HEK293 (cell line): ENCODE data around the gene VSIR.

Experiments used
- CTCF ChIA-PET: fragments of 350-600 bp; formaldehyde crosslinking; extraction: SDS; loops from one replicate; lab custom pipeline; 2021; ENCODE audit warnings: antibody characterized with exemption; lab: Yijun Ruan, JAX
- POLR2A ChIA-PET: fragments of 300-600 bp; formaldehyde crosslinking; extraction: SDS; loops from one replicate; lab custom pipeline; 2020; ENCODE audit warnings: antibody characterized with exemption, inconsistent platforms; lab: Yijun Ruan, JAX
- H3K27ac ChIP-seq: fragments of 200-500 bp; sonication (Bioruptor generic); 2 replicates; pipeline ENCODE4 v1.5.1; 2014; ENCODE audit warnings: low read depth, low read length, control low read depth, inconsistent platforms; ENCODE audit errors: extremely low read depth
- H3K36me3 ChIP-seq, 2 experiments: fragments of 200-500 bp in 1 of 2; sonication (Bioruptor generic) in 1 of 2; 1 replicate in 1 of 2; 2 replicates in 1 of 2; pipeline ENCODE4 v1.5.1; 2014 to 2017; ENCODE audit warnings: inconsistent platforms in 2 of 2, low read length in 2 of 2; ENCODE audit not compliant: control insufficient read depth in 2 of 2, insufficient read depth in 1 of 2
- H3K4me1 ChIP-seq: fragments of 200-500 bp; sonication (Bioruptor generic); 2 replicates; pipeline ENCODE4 v1.5.1; 2014; ENCODE audit warnings: mild to moderate bottlenecking, low read length, inconsistent platforms; ENCODE audit not compliant: control insufficient read depth, insufficient read depth
- H3K4me3 ChIP-seq: 2 replicates; pipeline ENCODE4 v1.5.1; 2011; ENCODE audit warnings: low read depth, mild to moderate bottlenecking, control low read depth, low read length, moderate library complexity
- H3K9me3 ChIP-seq: fragments of 200-500 bp; sonication (Bioruptor generic); 2 replicates; pipeline ENCODE4 v1.5.1; 2014; ENCODE audit warnings: low read depth, low read length, inconsistent platforms; ENCODE audit not compliant: control insufficient read depth, insufficient read depth
- BCL11A ChIP-seq: fragments of 450-650 bp; formaldehyde crosslinking; IDR thresholded peaks from 2 replicates; pipeline ENCODE4 v1.5.1; 2016; ENCODE audit warnings: low read depth, missing biosample characterization, missing genetic modification characterization
- TRIM28 ChIP-seq: IDR thresholded peaks from 2 replicates; pipeline ENCODE4 v1.6.1; 2011; ENCODE audit warnings: low read length, control low read depth, borderline replicate concordance
- ZBTB17 ChIP-seq: fragments of 450-650 bp; formaldehyde crosslinking; IDR thresholded peaks from 2 replicates; pipeline ENCODE4 v1.5.1; 2016; ENCODE audit warnings: missing biosample characterization, missing genetic modification characterization
- ZNF169 ChIP-seq: fragments of 450-650 bp; formaldehyde crosslinking; IDR thresholded peaks from 2 replicates; pipeline ENCODE4 v1.5.1; 2016; ENCODE audit warnings: missing biosample characterization, missing genetic modification characterization
- ZNF174 ChIP-seq: fragments of 450-650 bp; formaldehyde crosslinking; IDR thresholded peaks from 2 replicates; pipeline ENCODE4 v1.5.0; 2017; ENCODE audit warnings: missing biosample characterization, mild to moderate bottlenecking, missing genetic modification characterization
- ZNF211 ChIP-seq: fragments of 450-650 bp; formaldehyde crosslinking; IDR thresholded peaks from 2 replicates; pipeline ENCODE4 v1.5.1; 2016; ENCODE audit warnings: low read depth, missing biosample characterization, missing genetic modification characterization
- ZNF394 ChIP-seq: fragments of 450-650 bp; formaldehyde crosslinking; IDR thresholded peaks from 2 replicates; pipeline ENCODE4 v1.5.1; 2016; ENCODE audit warnings: missing biosample characterization, missing genetic modification characterization, mild to moderate bottlenecking, moderate library complexity, borderline replicate concordance
- ZNF48 ChIP-seq: fragments of 450-650 bp; formaldehyde crosslinking; IDR thresholded peaks from 2 replicates; pipeline ENCODE4 v1.5.1; 2016; ENCODE audit warnings: missing biosample characterization, missing genetic modification characterization
- ZNF530 ChIP-seq: fragments of 450-650 bp; formaldehyde crosslinking; IDR thresholded peaks from 2 replicates; pipeline ENCODE4 v1.5.1; 2016; ENCODE audit warnings: low read depth, missing biosample characterization, missing genetic modification characterization
- ZNF623 ChIP-seq: fragments of 450-650 bp; formaldehyde crosslinking; IDR thresholded peaks from 2 replicates; pipeline ENCODE4 v1.5.1; 2016; ENCODE audit warnings: missing biosample characterization, missing genetic modification characterization
- ZNF670 ChIP-seq: fragments of 450-650 bp; formaldehyde crosslinking; IDR thresholded peaks from 2 replicates; pipeline ENCODE4 v1.5.1; 2016; ENCODE audit warnings: missing biosample characterization, missing genetic modification characterization, low read depth
- ZNF701 ChIP-seq: fragments of 450-650 bp; formaldehyde crosslinking; IDR thresholded peaks from 2 replicates; pipeline ENCODE4 v1.5.1; 2016; ENCODE audit warnings: missing biosample characterization, missing genetic modification characterization
- TF ChIP-seq, protein P1 (sequence below): fragments of 450-650 bp; formaldehyde crosslinking; IDR thresholded peaks from 2 replicates; pipeline ENCODE4 v1.5.1; 2016; ENCODE audit warnings: missing biosample characterization, missing genetic modification characterization
- TF ChIP-seq, protein P2 (sequence below): fragments of 450-650 bp; formaldehyde crosslinking; IDR thresholded peaks from 2 replicates; pipeline ENCODE4 v1.5.1; 2016; ENCODE audit warnings: missing biosample characterization, missing genetic modification characterization
- TF ChIP-seq, protein P3 (sequence below): fragments of 450-650 bp; formaldehyde crosslinking; IDR thresholded peaks from 2 replicates; pipeline ENCODE4 v1.5.1; 2016; ENCODE audit warnings: missing biosample characterization, missing genetic modification characterization

VSIR gene

DNA sequence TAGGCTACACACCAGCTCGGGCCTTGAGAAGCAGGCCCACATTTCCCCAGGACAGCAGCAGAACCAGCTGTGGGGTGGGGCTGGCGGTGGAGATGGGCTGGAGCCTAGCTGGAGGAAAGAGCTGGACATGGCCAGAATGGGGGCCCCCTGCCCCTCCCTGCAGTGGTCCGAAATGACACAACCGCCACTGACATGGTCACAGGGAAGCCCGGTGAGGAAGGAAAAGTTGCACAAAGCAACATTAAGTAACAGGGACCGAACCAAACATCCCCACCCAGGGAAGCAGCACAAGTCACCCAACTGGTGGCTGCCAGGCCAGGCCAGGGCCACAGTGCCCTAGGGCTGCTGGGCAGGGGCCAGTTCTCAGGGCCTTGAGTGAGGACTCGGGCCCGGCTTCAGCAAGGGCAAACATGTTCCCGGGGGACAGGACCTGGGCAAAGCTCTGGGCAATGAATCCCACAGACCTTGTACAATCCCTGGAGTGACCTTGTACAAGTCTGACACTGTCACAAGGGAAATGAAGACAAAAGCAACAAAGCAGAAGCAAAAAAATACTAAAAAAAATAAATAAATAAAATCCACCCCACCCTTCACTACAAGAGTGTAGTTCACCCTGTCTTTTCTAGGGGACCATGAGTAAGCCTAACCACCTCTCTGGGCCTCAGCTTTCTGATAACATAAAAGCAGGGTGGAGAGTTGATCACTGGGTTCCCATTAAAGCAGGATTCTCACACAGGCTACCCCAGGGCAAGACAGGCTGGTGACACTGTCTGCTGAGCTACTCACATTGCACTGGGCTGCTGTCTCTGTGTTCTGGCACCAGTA, 44.7 kb upstream of the VSIR start:
- no peak overlapping the region for H3K27ac ChIP-seq
- CTCF ChIA-PET, result interaction anchor here (0.7 to 1.9 kb wide), 3 partner anchors 78 to 514 kb away, joined by 3 to 9 read pairs (median 4); no protein-coding TSS in a partner anchor
- TF ChIP-seq, protein P1, sequence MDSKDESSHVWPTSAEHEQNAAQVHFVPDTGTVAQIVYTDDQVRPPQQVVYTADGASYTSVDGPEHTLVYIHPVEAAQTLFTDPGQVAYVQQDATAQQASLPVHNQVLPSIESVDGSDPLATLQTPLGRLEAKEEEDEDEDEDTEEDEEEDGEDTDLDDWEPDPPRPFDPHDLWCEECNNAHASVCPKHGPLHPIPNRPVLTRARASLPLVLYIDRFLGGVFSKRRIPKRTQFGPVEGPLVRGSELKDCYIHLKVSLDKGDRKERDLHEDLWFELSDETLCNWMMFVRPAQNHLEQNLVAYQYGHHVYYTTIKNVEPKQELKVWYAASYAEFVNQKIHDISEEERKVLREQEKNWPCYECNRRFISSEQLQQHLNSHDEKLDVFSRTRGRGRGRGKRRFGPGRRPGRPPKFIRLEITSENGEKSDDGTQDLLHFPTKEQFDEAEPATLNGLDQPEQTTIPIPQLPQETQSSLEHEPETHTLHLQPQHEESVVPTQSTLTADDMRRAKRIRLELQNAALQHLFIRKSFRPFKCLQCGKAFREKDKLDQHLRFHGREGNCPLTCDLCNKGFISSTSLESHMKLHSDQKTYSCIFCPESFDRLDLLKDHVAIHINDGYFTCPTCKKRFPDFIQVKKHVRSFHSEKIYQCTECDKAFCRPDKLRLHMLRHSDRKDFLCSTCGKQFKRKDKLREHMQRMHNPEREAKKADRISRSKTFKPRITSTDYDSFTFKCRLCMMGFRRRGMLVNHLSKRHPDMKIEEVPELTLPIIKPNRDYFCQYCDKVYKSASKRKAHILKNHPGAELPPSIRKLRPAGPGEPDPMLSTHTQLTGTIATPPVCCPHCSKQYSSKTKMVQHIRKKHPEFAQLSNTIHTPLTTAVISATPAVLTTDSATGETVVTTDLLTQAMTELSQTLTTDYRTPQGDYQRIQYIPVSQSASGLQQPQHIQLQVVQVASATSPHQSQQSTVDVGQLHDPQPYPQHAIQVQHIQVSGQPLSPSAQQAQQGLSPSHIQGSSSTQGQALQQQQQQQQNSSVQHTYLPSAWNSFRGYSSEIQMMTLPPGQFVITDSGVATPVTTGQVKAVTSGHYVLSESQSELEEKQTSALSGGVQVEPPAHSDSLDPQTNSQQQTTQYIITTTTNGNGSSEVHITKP (tag by site-specific recombination), result peak; percentile 62
- no peak for TF ChIP-seq ZNF394 (tag by site-specific recombination)
- TF ChIP-seq, protein P2, sequence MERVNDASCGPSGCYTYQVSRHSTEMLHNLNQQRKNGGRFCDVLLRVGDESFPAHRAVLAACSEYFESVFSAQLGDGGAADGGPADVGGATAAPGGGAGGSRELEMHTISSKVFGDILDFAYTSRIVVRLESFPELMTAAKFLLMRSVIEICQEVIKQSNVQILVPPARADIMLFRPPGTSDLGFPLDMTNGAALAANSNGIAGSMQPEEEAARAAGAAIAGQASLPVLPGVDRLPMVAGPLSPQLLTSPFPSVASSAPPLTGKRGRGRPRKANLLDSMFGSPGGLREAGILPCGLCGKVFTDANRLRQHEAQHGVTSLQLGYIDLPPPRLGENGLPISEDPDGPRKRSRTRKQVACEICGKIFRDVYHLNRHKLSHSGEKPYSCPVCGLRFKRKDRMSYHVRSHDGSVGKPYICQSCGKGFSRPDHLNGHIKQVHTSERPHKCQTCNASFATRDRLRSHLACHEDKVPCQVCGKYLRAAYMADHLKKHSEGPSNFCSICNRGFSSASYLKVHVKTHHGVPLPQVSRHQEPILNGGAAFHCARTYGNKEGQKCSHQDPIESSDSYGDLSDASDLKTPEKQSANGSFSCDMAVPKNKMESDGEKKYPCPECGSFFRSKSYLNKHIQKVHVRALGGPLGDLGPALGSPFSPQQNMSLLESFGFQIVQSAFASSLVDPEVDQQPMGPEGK, result no peak
- TF ChIP-seq ZNF530 (tag by site-specific recombination), result no peak
- TF ChIP-seq ZNF169 (tag by site-specific recombination), result no peak
- TF ChIP-seq ZNF174 (tag by site-specific recombination), result no peak
- TF ChIP-seq TRIM28, result no peak
- TF ChIP-seq ZNF670 (tag by site-specific recombination), result no peak
- no peak for TF ChIP-seq BCL11A
- peaks cover 5 to 83% of the 10 kb centered on the region in 2 experiments for H3K36me3 ChIP-seq
- H3K4me1 ChIP-seq, result no peaks in the 10 kb centered on the region
- no peaks in the 10 kb centered on the region for H3K9me3 ChIP-seq
- POLR2A ChIA-PET, result interaction anchor here (1.1 to 1.2 kb wide), 2 partner anchors 33 kb away, joined by 3 read pairs; partner anchors contain the start of gene PSAP
- H3K4me3 ChIP-seq, result no peak overlapping the region

DNA sequence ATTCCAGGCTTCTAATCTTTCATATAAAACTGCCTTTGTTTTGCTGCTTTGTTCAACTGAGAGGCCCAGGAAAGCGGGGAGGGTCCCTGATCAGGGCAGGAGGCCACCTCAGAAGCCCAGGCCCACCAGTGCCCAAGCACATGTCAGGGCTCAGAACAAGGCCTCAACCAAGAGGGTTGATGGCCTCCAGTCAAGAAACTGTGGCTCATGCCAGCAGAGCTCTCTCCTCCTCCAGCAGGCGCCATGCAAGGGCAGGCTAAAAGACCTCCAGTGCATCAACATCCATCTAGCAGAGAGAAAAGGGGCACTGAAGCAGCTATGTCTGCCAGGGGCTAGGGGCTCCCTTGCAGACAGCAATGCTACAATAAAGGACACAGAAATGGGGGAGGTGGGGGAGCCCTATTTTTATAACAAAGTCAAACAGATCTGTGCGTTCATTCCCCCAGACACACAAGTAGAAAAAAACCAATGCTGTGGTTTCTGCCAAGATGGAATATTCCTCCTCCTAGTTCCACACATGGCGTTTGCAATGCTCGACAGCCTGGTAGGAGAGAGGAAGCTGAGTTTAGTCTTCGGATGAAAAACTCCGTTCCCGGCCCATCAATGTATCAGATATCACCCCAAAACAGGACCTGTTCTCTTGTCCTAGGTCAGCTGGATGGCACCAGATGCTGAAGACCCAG, 43.8 kb upstream of the VSIR start:
- Histone ChIP-seq H3K9me3 (no peaks in the 10 kb centered on the region), H3K4me3 (no peak overlapping the region), H3K4me1 (peaks cover 6% of the 10 kb centered on the region; the same call in 1 of the 2 replicates), H3K36me3 (peaks cover 5 to 75% of the 10 kb centered on the region in 2 experiments), H3K27ac (no peak overlapping the region)
- CTCF ChIA-PET, result interaction anchor here (0.9 to 1.9 kb wide), 2 partner anchors 79 to 108 kb away, joined by 4 to 9 read pairs; no protein-coding TSS in a partner anchor
- POLR2A ChIA-PET, result interaction anchor here (1.2 kb wide), 1 partner anchor 34 kb away, joined by 3 read pairs; the partner anchor contains the start of gene PSAP
- TF ChIP-seq ZNF701 (no peak), ZNF169 (tag by site-specific recombination) (no peak), ZNF623 (tag by site-specific recombination) (no peak), ZBTB17 (tag by site-specific recombination) (no peak), ZNF48 (tag by site-specific recombination) (no peak), ZNF211 (tag by site-specific recombination) (no peak)
- TF ChIP-seq, protein P3, sequence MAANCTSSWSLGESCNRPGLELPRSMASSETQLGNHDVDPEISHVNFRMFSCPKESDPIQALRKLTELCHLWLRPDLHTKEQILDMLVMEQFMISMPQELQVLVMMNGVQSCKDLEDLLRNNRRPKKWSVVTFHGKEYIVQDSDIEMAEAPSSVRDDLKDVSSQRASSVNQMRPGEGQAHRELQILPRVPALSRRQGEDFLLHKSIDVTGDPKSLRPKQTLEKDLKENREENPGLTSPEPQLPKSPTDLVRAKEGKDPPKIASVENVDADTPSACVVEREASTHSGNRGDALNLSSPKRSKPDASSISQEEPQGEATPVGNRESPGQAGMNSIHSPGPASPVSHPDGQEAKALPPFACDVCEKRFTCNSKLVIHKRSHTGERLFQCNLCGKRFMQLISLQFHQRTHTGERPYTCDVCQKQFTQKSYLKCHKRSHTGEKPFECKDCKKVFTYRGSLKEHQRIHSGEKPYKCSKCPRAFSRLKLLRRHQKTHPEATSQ, result no peak
